ENCODE results near the gene SCAMP2.
A peak's percentile ranks its signal among the peaks of the same experiment; 100 is the strongest.
"Not testable (repeated sequence)": the region's sequence is repeated elsewhere in the genome, so short reads cannot be mapped to it uniquely, and the experiment has no call there.

SCAMP2 gene

GRCh38 chr15:74873036-74873755, at the start of gene SCAMP2:
TSS of gene SCAMP2 (minus strand) at chr15:74873365. CDS start at chr15:74873255, 110 bp downstream.
- DNase-seq (ENCODE audit: low read depth in 3 of 3, low spot score in 1 of 3), result peak; percentile 72 to 76 (median 73)

GRCh38 chr15:74920456-74920855, 47.3 kb upstream of the SCAMP2 start:
- DNase-seq (ENCODE audit: low read depth in 3 of 3, low spot score in 1 of 3), result no peak

DNA sequence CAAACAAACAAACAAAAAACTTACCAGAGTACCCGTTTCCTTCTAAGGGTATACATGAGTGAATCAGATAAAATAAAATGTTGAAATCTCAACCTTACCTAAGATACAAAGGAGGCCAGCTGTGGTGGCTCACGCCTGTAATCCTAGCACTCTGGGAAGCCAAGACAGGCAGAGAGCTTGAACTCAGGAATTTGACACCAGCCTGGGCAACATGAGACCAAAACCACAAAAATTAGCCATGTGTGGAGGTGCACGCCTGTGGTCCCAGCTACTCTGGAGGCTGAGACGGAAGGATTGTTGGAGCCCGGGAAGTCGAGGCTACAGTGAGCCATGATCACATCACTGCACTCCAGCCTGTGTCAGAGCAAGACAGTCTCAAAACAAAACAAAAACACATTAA, 44.5 kb upstream of the SCAMP2 start:
- DNase-seq (ENCODE audit: low read depth in 3 of 3, low spot score in 1 of 3), result no peak

GRCh38 chr15:74913799-74914198, 40.6 kb upstream of the SCAMP2 start:
- DNase-seq (ENCODE audit: low read depth in 3 of 3, low spot score in 1 of 3), result not testable (repeated sequence)

DNA sequence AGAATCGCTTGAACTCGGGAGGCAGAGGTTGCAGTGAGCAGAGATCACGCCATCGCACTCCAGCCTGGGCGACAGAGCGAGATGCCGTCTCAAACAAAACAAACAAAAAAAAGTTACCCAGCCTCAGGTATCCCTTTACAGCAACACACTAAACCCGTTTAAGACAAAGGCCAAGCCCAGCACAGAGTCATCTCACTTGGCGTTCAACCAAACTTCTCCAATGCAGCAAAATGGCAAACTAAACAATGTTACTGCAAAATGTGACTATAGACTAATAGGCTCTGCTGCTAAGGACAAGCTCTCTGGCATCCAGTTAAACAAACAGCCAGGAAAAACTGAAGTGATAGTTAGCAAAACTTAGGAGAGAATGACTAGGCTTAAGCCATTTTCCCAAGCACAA, 39.9 kb upstream of the SCAMP2 start:
- DNase-seq (ENCODE audit: low read depth in 3 of 3, low spot score in 1 of 3), result no peak

DNA sequence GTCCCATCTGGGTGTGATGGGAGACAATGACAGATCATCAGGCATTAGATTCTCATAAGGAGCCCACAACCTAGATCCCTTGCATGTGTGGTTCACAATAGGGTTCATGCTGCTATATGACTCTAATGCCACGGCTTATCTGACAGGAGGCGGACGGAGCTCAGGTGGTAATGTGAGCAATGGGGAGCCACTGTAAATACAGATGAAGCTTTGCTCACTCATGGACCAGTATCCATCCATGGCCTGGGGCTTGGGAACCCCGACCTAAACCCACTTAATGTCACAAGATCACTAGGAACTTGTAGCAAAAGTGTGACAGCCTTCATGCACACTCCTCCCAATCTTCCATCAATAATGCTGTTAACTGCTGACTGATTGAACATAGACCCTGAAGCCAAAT, 35.5 kb upstream of the SCAMP2 start:
- DNase-seq (ENCODE audit: low read depth in 3 of 3, low spot score in 1 of 3), result no peak

DNA sequence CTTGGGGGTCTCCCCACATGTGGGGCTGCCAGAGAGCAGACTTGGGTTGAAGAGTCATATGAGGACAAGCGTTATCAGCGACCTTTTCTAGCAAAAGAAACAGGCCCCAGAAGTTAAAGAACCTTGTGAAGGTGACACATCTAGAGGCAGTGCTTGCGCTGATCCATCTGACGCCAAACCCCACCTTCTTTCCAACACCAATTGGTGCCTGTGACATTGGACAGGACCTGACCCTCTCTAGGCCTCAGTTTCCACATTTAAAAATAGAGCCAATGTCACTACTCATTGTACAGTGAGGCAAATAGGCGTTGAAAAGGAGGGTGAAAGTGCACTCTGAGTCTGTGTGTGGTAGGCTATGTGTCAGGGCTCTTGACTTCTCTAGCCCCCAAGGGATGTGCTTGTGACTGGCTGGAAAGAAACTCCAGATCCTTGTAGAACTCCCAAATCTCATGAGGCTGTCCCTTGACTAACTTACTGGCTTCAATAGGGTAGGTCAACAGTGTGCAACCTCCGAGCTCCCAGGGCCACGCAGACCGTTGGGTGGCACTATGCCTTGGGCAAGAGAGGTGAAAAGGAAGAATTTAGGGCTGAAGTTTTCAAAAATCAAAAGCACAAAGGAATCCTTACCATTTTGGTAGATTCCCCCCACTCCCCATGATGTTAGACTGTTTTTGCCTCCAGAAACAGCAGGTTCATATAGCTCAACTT, 34.2 kb upstream of the SCAMP2 start:
- DNase-seq (ENCODE audit: low read depth in 3 of 3, low spot score in 1 of 3), result no peak

- DNase-seq (ENCODE audit: low read depth in 3 of 3, low spot score in 1 of 3), result peak; percentile 30 to 63 (median 34)
Observed at GRCh38 chr15:74906450-74907162, 33.4 kb upstream of the SCAMP2 start, which contains the start of gene FAM219B. TSS of gene FAM219B (minus strand) at chr15:74906851. CDS start at chr15:74906800, 51 bp downstream.

DNA sequence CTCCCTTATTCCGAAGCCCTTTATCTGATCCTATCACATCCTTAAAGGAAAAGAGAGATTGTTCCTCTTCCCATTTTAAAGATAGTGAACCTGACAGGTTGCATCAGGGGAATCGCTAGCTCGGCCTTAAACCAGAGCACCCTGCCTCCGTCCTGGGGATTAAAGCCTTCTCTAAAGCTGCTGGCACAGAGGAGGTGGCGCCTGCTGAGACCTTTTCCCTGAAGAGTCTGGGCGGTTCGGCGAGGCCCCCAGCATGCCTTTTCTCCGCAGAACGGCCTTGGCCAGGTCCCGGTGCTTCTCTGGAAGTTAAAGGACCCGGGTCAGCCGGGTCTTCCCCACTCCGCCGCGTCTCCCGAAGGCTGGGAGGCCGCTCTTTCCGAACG, 32.9 kb upstream of the SCAMP2 start:
- DNase-seq (ENCODE audit: low read depth in 3 of 3, low spot score in 1 of 3), result no peak

- DNase-seq (ENCODE audit: low read depth in 3 of 3, low spot score in 1 of 3), result no peak
Observed at GRCh38 chr15:74904190-74904805, 31.1 kb upstream of the SCAMP2 start.

- no peak for DNase-seq (ENCODE audit: low read depth in 3 of 3, low spot score in 1 of 3)
Observed at GRCh38 chr15:74903676-74904075, 30.5 kb upstream of the SCAMP2 start.

- no peak for DNase-seq (ENCODE audit: low read depth in 3 of 3, low spot score in 1 of 3)
Observed at GRCh38 chr15:74902295-74903075, 29.3 kb upstream of the SCAMP2 start.

DNA sequence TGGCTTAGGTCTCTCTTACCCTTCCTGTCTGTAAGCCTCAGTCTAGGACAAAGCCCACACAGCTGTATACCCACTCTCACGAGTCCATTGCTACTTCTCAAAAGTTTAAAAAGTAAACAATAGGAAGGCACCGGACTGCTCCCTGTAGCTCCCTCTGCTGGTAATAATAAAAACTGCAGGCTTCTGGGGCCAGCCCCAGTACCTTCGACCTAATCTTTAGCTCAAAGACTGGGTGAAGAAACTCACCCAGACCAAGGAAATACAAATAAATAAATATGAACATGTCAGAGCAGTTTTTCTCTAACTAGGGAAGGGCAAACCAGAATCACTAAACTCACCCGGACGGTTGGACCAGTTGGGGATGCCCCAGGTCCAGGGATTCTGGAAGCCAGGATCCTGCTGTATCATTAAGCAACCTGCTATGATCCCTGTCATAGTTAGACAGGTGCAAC, 28.5 kb upstream of the SCAMP2 start:
- peak in 2 of 3 donors; percentile 32 to 37 for DNase-seq (ENCODE audit: low read depth in 3 of 3, low spot score in 1 of 3)

GRCh38 chr15:74897300-74897701, 24.1 kb upstream of the SCAMP2 start:
- DNase-seq (ENCODE audit: low read depth in 3 of 3, low spot score in 1 of 3), result no peak

- no peak for DNase-seq (ENCODE audit: low read depth in 3 of 3, low spot score in 1 of 3)
Observed at GRCh38 chr15:74896316-74896715, 23.2 kb upstream of the SCAMP2 start.

GRCh38 chr15:74895830-74896229, 22.7 kb upstream of the SCAMP2 start:
- DNase-seq (ENCODE audit: low read depth in 3 of 3, low spot score in 1 of 3), result no peak

- not testable (repeated sequence) for DNase-seq (ENCODE audit: low read depth in 3 of 3, low spot score in 1 of 3)
Observed at GRCh38 chr15:74894383-74894782, 21.2 kb upstream of the SCAMP2 start.

DNA sequence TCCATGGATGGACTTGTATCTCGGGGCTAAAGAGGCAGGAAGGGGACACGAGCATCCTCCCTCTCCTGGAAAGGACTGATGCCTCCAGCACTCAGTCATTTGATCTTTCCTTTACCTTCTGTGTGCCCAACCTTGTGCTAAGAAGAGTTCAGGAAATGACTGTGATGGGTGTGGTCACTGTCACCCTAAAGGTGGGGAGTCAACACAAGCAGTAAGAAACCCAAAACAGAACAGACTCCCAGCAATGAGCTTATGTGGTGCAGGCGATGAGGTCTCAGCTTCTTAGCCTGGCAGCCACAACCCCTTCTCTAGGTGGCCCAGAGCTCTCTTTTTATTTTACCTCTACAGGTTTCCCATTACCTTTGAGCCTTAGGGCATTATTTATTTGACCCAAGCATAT, 20.5 kb upstream of the SCAMP2 start:
- no peak for DNase-seq (ENCODE audit: low read depth in 3 of 3, low spot score in 1 of 3)

DNA sequence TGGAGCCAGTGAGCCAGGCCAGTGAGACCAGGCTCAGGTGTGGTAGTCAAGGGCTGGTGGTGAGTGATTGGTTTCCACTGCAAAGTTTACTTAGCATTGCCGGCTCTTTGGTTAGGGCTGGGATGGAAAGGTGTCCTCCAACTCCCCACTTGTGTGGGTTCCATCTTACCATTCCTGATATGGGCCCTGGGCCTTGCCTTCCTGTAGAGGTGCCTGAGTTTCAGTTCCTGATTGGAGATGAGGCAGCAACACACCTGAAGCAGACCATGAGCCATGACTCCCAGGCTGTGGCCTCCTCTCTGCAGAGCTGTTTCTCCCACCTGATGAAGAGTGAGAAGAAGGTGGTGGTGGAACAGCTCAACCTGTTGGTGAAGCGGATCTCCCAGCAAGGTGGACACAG, 19.8 kb upstream of the SCAMP2 start:
- DNase-seq (ENCODE audit: low read depth in 3 of 3, low spot score in 1 of 3), result no peak

GRCh38 chr15:74892313-74892712, 19.1 kb upstream of the SCAMP2 start:
- DNase-seq (ENCODE audit: low read depth in 3 of 3, low spot score in 1 of 3), result no peak

GRCh38 chr15:74891469-74891868, 18.3 kb upstream of the SCAMP2 start:
- DNase-seq (ENCODE audit: low read depth in 3 of 3, low spot score in 1 of 3), result no peak

All from stimulated activated CD4-positive, alpha-beta T cell treated with anti-CD3 and anti-CD28 coated beads, TNF-alpha, amount 100 ng/mL, for 1 hour (primary cell).